GM18868 (cell line): ENCODE data around the gene NPC1L1.
"Not testable (repeated sequence)": the region's sequence is repeated elsewhere in the genome, so short reads cannot be mapped to it uniquely, and the experiment has no call there.

Experiments used
- ATAC-seq: cut with Tn5 transposase; IDR thresholded peaks from one replicate; pipeline ENCODE4 v1.9.1; 2021; ENCODE audit warnings: mild to moderate bottlenecking, moderate library complexity; ENCODE audit not compliant: unreplicated experiment

Gene NPC1L1

GRCh38 chr7:44512736-44513135 is 28.4 kb downstream of the NPC1L1 start:
- ATAC-seq: no peak

GRCh38 chr7:44511863-44512468 is 29.2 kb downstream of the NPC1L1 start:
- no peak for ATAC-seq

- no peak for ATAC-seq
Measured at GRCh38 chr7:44511236-44511635, 29.9 kb downstream of the NPC1L1 start.

GRCh38 chr7:44508328-44509030 is 32.7 kb downstream of the NPC1L1 start:
- ATAC-seq: no peak

GRCh38 chr7:44506592-44507288 is 34.4 kb downstream of the NPC1L1 start:
- ATAC-seq: not testable (repeated sequence)

- ATAC-seq: no peak
Measured at GRCh38 chr7:44505595-44505994, 35.5 kb downstream of the NPC1L1 start.

- ATAC-seq: no peak
Measured at GRCh38 chr7:44498230-44498954, 42.7 kb downstream of the NPC1L1 start.

- no peak for ATAC-seq
Measured at GRCh38 chr7:44497155-44498027, 43.7 kb downstream of the NPC1L1 start.

- ATAC-seq: no peak
Measured at GRCh38 chr7:44496385-44496784, 44.7 kb downstream of the NPC1L1 start.

GRCh38 chr7:44494960-44495359 is 46.2 kb downstream of the NPC1L1 start:
- no peak for ATAC-seq

- ATAC-seq: no peak
Measured at GRCh38 chr7:44491229-44491628, 49.9 kb downstream of the NPC1L1 start.

- ATAC-seq: peak; percentile 94
Measured at GRCh38 chr7:44490351-44491200, 50.6 kb downstream of the NPC1L1 start, which contains the start of gene NUDCD3. TSS of gene NUDCD3 (minus strand) at chr7:44490658. CDS start at chr7:44490600, 58 bp downstream.

GRCh38 chr7:44489955-44490350 is 51.2 kb downstream of the NPC1L1 start:
- peak; percentile 13 for ATAC-seq

GRCh38 chr7:44488955-44489354 is 52.2 kb downstream of the NPC1L1 start:
- no peak for ATAC-seq

- no peak for ATAC-seq
Measured at GRCh38 chr7:44486693-44487092, 54.4 kb downstream of the NPC1L1 start.

GRCh38 chr7:44486001-44486400 is 55.1 kb downstream of the NPC1L1 start:
- no peak for ATAC-seq

- ATAC-seq: no peak
Measured at GRCh38 chr7:44484482-44485313, 56.4 kb downstream of the NPC1L1 start.
